Measurements from ENCODE around the gene GNG7. TPM values are rescaled to one million over a fixed set of nuclear protein-coding genes. Genes with fewer than 3 reads are reported as not detected.
A peak's percentile ranks its signal among the peaks of the same experiment; 100 is the strongest.

Gene GNG7
- total and polyA plus RNA-seq, 10 of the 15 experiments (the other 5 are each of a cell fraction or from before 2014, with no cell fraction given), result 1.9 to 13.6 (median 6.5) TPM

DNA sequence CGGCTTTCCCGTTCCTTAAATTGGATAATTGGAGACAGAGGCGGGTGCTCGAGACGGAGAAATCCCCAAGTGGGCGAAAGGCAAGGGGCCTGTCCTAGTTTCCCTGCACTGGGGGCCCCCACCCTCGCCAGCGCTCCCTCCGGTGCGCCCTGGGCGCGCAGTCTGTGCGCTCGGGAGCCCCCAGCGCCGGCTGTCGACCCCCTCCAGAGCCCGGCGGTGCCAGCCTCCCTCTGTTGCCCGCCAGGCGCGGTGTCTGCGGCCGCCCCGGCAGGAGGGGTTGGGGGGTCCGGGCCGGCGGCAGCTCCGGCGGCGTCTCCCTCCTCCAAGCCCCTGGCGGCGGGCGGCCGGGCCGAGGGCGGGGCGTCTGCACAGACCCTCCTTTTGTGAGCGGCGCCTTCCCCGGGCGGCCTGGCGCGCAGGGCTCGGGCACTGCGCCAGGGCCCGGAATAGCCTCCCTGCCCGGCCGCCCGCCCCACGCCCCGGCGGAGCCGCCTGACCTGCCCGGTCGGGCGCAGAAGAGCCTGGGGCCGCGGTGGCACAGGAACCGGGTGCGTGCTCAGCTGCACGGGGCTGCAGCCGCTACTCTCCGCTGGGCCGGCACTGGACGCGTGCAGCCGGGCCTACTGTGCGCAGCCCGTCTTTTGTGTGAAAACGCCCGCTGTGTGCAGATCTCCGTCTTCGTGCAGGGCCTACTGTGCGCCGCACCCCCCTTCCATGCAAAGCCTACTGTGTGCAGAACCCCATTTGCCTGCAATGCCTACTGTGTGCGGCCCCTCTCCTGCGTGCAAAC, 213.4 kb downstream of the GNG7 start:
- no peaks in the 10 kb centered on the region for H3K9me3 ChIP-seq (replicated peaks; ENCODE audit: control insufficient read depth, insufficient read depth, low read length)
- peaks cover 0 to 7% of the 10 kb centered on the region in 2 experiments; a peak in 2 of 4 replicates for H3K27me3 ChIP-seq (replicated peaks in 1 of 2; ENCODE audit: control insufficient read depth in 2 of 2, insufficient read depth in 2 of 2, low read length in 1 of 2)
- ChIA-PET CTCF (no interaction called here), RAD21 (ENCODE audit: unreplicated experiment) (no interaction called here), POLR2A (no interaction called here), SMC1A (ENCODE audit: uncharacterized antibody, unreplicated experiment) (no interaction called here)
- FAIRE-seq (no peak), ATAC-seq (peak; percentile 75), DNase-seq (ENCODE audit: low read depth, low spot score) (no peak)
- H4K20me1 ChIP-seq (ENCODE audit: control insufficient read depth, insufficient read depth), result no peaks in the 10 kb centered on the region
- WGBS (ENCODE audit: insufficient coverage, insufficient replicate concordance, low lambda C conversion rate, missing lambda C conversion rate), result 9% methylated on average over 58 of the region's 78 CpGs
- no peak overlapping the region for H3K27ac ChIP-seq (ENCODE audit: control insufficient read depth, insufficient read depth)
- no peak overlapping the region for H3K4me3 ChIP-seq
- in situ Hi-C loops (cut with MboI), result no loop called here
- no peak overlapping the region for H3K9ac ChIP-seq (ENCODE audit: control insufficient read depth, insufficient read depth, low read length)
- peak overlapping the region; percentile 72 for H3K4me2 ChIP-seq (ENCODE audit: control insufficient read depth, insufficient read depth)
- no TSS peak for BruUV-seq (replicated peaks)
- peaks cover 23% of the 10 kb centered on the region for H3K4me1 ChIP-seq (ENCODE audit: control insufficient read depth, insufficient read depth, low read length)
- no peaks in the 10 kb centered on the region for H3K36me3 ChIP-seq (ENCODE audit: control insufficient read depth in 2 of 2, insufficient read depth in 2 of 2, low read length in 1 of 2)
- no peaks in the 10 kb centered on the region for H3K79me2 ChIP-seq (ENCODE audit: control insufficient read depth, insufficient read depth, low read length)
- intact Hi-C loops (cut with micrococcal nuclease; ENCODE audit: unreplicated experiment), result no loop called here
- H2AFZ ChIP-seq (ENCODE audit: control insufficient read depth, low read depth, low read length), result peak overlapping the region; percentile 13; the same call in 1 of the 2 replicates
- TF ChIP-seq ZNF207 (IDR thresholded peaks at IDR 0.05; ENCODE audit: borderline replicate concordance), result no peak
- TF ChIP-seq, protein P1, sequence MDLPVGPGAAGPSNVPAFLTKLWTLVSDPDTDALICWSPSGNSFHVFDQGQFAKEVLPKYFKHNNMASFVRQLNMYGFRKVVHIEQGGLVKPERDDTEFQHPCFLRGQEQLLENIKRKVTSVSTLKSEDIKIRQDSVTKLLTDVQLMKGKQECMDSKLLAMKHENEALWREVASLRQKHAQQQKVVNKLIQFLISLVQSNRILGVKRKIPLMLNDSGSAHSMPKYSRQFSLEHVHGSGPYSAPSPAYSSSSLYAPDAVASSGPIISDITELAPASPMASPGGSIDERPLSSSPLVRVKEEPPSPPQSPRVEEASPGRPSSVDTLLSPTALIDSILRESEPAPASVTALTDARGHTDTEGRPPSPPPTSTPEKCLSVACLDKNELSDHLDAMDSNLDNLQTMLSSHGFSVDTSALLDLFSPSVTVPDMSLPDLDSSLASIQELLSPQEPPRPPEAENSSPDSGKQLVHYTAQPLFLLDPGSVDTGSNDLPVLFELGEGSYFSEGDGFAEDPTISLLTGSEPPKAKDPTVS (IDR thresholded peaks at IDR 0.05; ENCODE audit: low read depth, low read length), result no peak
- TF ChIP-seq ZNF384 (IDR thresholded peaks at IDR 0.05; ENCODE audit: borderline replicate concordance, low read depth, low read length), result no peak
- TF ChIP-seq BMI1 (IDR thresholded peaks at IDR 0.05; ENCODE audit: borderline replicate concordance), result peak; percentile 41; the same call in 1 of the 2 replicates
- no peak for TF ChIP-seq SREBF2 (IDR thresholded peaks at IDR 0.05; ENCODE audit: low read length)
- no peak for TF ChIP-seq ZZZ3 (IDR thresholded peaks at IDR 0.05; ENCODE audit: control insufficient read depth, insufficient read length, low read depth)
- TF ChIP-seq HDAC6 (IDR thresholded peaks at IDR 0.05; ENCODE audit: unreplicated experiment), result peak; percentile 100
- no peak for TF ChIP-seq STAT1 (conservative IDR thresholded peaks at IDR 0.05)
- no peak for TF ChIP-seq ASH2L (IDR thresholded peaks at IDR 0.05; ENCODE audit: borderline replicate concordance, low read depth)
- TF ChIP-seq KAT2A (conservative IDR thresholded peaks at IDR 0.05; ENCODE audit: control insufficient read depth, low read depth, low read length), result no peak
- TF ChIP-seq ESRRA (IDR thresholded peaks at IDR 0.05; ENCODE audit: low read length), result no peak
- TF ChIP-seq, protein P2, sequence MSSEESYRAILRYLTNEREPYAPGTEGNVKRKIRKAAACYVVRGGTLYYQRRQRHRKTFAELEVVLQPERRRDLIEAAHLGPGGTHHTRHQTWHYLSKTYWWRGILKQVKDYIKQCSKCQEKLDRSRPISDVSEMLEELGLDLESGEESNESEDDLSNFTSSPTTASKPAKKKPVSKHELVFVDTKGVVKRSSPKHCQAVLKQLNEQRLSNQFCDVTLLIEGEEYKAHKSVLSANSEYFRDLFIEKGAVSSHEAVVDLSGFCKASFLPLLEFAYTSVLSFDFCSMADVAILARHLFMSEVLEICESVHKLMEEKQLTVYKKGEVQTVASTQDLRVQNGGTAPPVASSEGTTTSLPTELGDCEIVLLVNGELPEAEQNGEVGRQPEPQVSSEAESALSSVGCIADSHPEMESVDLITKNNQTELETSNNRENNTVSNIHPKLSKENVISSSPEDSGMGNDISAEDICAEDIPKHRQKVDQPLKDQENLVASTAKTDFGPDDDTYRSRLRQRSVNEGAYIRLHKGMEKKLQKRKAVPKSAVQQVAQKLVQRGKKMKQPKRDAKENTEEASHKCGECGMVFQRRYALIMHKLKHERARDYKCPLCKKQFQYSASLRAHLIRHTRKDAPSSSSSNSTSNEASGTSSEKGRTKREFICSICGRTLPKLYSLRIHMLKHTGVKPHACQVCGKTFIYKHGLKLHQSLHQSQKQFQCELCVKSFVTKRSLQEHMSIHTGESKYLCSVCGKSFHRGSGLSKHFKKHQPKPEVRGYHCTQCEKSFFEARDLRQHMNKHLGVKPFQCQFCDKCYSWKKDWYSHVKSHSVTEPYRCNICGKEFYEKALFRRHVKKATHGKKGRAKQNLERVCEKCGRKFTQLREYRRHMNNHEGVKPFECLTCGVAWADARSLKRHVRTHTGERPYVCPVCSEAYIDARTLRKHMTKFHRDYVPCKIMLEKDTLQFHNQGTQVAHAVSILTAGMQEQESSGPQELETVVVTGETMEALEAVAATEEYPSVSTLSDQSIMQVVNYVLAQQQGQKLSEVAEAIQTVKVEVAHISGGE (CRISPR knock-in tag; IDR thresholded peaks at IDR 0.05), result no peak
- no peak for TF ChIP-seq GABPA (IDR thresholded peaks at IDR 0.05; ENCODE audit: low read depth)
- TF ChIP-seq, protein P3, sequence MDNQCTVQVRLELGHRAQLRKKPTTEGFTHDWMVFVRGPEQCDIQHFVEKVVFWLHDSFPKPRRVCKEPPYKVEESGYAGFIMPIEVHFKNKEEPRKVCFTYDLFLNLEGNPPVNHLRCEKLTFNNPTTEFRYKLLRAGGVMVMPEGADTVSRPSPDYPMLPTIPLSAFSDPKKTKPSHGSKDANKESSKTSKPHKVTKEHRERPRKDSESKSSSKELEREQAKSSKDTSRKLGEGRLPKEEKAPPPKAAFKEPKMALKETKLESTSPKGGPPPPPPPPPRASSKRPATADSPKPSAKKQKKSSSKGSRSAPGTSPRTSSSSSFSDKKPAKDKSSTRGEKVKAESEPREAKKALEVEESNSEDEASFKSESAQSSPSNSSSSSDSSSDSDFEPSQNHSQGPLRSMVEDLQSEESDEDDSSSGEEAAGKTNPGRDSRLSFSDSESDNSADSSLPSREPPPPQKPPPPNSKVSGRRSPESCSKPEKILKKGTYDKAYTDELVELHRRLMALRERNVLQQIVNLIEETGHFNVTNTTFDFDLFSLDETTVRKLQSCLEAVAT (IDR thresholded peaks at IDR 0.05), result no peak
- TF ChIP-seq SIX5 (IDR thresholded peaks at IDR 0.05; ENCODE audit: low read depth, low read length, severe bottlenecking), result no peak
- peak; percentile 70 for TF ChIP-seq SUZ12 (IDR thresholded peaks at IDR 0.05; ENCODE audit: unreplicated experiment)
- no peak for TF ChIP-seq POLR2A (IDR thresholded peaks at IDR 0.05; ENCODE audit: low read depth, low read length)

All from GM12878 (cell line).